ENCODE measurements around the gene ARPC3. TPM values are rescaled to one million over a fixed set of nuclear protein-coding genes. Genes with fewer than 3 reads are reported as not detected.
"Not testable (repeated sequence)": the region's sequence is repeated elsewhere in the genome, so short reads cannot be mapped to it uniquely, and the experiment has no call there.

ARPC3 gene
- total and polyA plus RNA-seq, 4 donors: 179 to 514 (median 343) TPM

GRCh38 chr12:110426406-110426805 is 23.7 kb downstream of the ARPC3 start:
- H3K9me3 ChIP-seq (ENCODE audit: control insufficient read depth in 4 of 4, insufficient read depth in 3 of 4, low read length in 3 of 4): no peaks in the 10 kb centered on the region
- H3K36me3 ChIP-seq (ENCODE audit: control insufficient read depth in 4 of 4, insufficient read depth in 4 of 4, low read length in 4 of 4): no peaks in the 10 kb centered on the region
- DNase-seq (no peak), ATAC-seq (ENCODE audit: insufficient read depth, low FRiP score) (no peak)
- no peaks in the 10 kb centered on the region for H3K27me3 ChIP-seq (ENCODE audit: control insufficient read depth in 3 of 3, insufficient read depth in 3 of 3, low read length in 2 of 3)
- no peak overlapping the region for H3K9ac ChIP-seq (ENCODE audit: insufficient read depth in 1 of 2, low read length in 2 of 2)
- H3K4me3 ChIP-seq: no peak overlapping the region
- WGBS, 2 donors: 40 to 63% methylated on average over 3 of the region's 3 CpGs
- H3K4me1 ChIP-seq (ENCODE audit: control insufficient read depth in 5 of 5, insufficient read depth in 5 of 5, low read length in 5 of 5): no peaks in the 10 kb centered on the region
- no peak overlapping the region for H3K27ac ChIP-seq (ENCODE audit: low read depth in 1 of 2, low read length in 1 of 2)
- no peak for TF ChIP-seq CTCF (IDR thresholded peaks at IDR 0.05; ENCODE audit: control extremely low read depth, extremely low read depth)

GRCh38 chr12:110424237-110424636 is 25.9 kb downstream of the ARPC3 start:
- Histone ChIP-seq H3K9me3 (ENCODE audit: control insufficient read depth in 4 of 4, insufficient read depth in 3 of 4, low read length in 3 of 4) (no peaks in the 10 kb centered on the region), H3K27ac (ENCODE audit: low read depth in 1 of 2, low read length in 1 of 2) (no peak overlapping the region), H3K4me1 (ENCODE audit: control insufficient read depth in 5 of 5, insufficient read depth in 5 of 5, low read length in 5 of 5) (no peaks in the 10 kb centered on the region), H3K4me3 (no peak overlapping the region), H3K27me3 (ENCODE audit: control insufficient read depth in 3 of 3, insufficient read depth in 3 of 3, low read length in 2 of 3) (no peaks in the 10 kb centered on the region), H3K9ac (ENCODE audit: insufficient read depth in 1 of 2, low read length in 2 of 2) (no peak overlapping the region), H3K36me3 (ENCODE audit: control insufficient read depth in 4 of 4, insufficient read depth in 4 of 4, low read length in 4 of 4) (no peaks in the 10 kb centered on the region)
- no peak for ATAC-seq (ENCODE audit: insufficient read depth, low FRiP score)
- no peak for DNase-seq
- 68 to 92% methylated on average over 3 of the region's 3 CpGs for WGBS, 2 donors
- TF ChIP-seq CTCF (IDR thresholded peaks at IDR 0.05; ENCODE audit: control extremely low read depth, extremely low read depth): no peak

- DNase-seq: no peak
- H3K9me3 ChIP-seq (ENCODE audit: control insufficient read depth in 4 of 4, insufficient read depth in 3 of 4, low read length in 3 of 4): no peaks in the 10 kb centered on the region
- no peaks in the 10 kb centered on the region for H3K36me3 ChIP-seq (ENCODE audit: control insufficient read depth in 4 of 4, insufficient read depth in 4 of 4, low read length in 4 of 4)
- no peak overlapping the region for H3K9ac ChIP-seq (ENCODE audit: insufficient read depth in 1 of 2, low read length in 2 of 2)
- H3K4me1 ChIP-seq (ENCODE audit: control insufficient read depth in 5 of 5, insufficient read depth in 5 of 5, low read length in 5 of 5): no peaks in the 10 kb centered on the region
- H3K4me3 ChIP-seq: no peak overlapping the region
- 80 to 86% methylated on average over 4 of the region's 4 CpGs for WGBS, 2 donors
- ATAC-seq (ENCODE audit: insufficient read depth, low FRiP score): no peak
- H3K27me3 ChIP-seq (ENCODE audit: control insufficient read depth in 3 of 3, insufficient read depth in 3 of 3, low read length in 2 of 3): no peaks in the 10 kb centered on the region
- TF ChIP-seq CTCF (IDR thresholded peaks at IDR 0.05; ENCODE audit: control extremely low read depth, extremely low read depth): no peak
- H3K27ac ChIP-seq (ENCODE audit: low read depth in 1 of 2, low read length in 1 of 2): no peak overlapping the region
These were observed 28.4 kb downstream of the ARPC3 start for GRCh38 chr12:110421701-110422100.

GRCh38 chr12:110421159-110421661 is 28.9 kb downstream of the ARPC3 start:
- Histone ChIP-seq H3K27ac (ENCODE audit: low read depth in 1 of 2, low read length in 1 of 2) (no peak overlapping the region), H3K9me3 (ENCODE audit: control insufficient read depth in 4 of 4, insufficient read depth in 3 of 4, low read length in 3 of 4) (no peaks in the 10 kb centered on the region), H3K36me3 (ENCODE audit: control insufficient read depth in 4 of 4, insufficient read depth in 4 of 4, low read length in 4 of 4) (no peaks in the 10 kb centered on the region), H3K9ac (ENCODE audit: insufficient read depth in 1 of 2, low read length in 2 of 2) (no peak overlapping the region), H3K27me3 (ENCODE audit: control insufficient read depth in 3 of 3, insufficient read depth in 3 of 3, low read length in 2 of 3) (no peaks in the 10 kb centered on the region), H3K4me3 (no peak overlapping the region), H3K4me1 (ENCODE audit: control insufficient read depth in 5 of 5, insufficient read depth in 5 of 5, low read length in 5 of 5) (no peaks in the 10 kb centered on the region)
- no peak for DNase-seq
- WGBS, 2 donors: 59 to 77% methylated on average over 3 of the region's 3 CpGs
- no peak for ATAC-seq (ENCODE audit: insufficient read depth, low FRiP score)
- no peak for TF ChIP-seq CTCF (IDR thresholded peaks at IDR 0.05; ENCODE audit: control extremely low read depth, extremely low read depth)

GRCh38 chr12:110420644-110421043 is 29.5 kb downstream of the ARPC3 start:
- not testable (repeated sequence) for ATAC-seq (ENCODE audit: insufficient read depth, low FRiP score)

More at GRCh38 chr12:110420644-110421043, 29.5 kb downstream of the ARPC3 start:
- H3K4me3 ChIP-seq; H3K36me3 ChIP-seq (ENCODE audit: control insufficient read depth in 4 of 4, insufficient read depth in 4 of 4, low read length in 4 of 4); H3K9ac ChIP-seq (ENCODE audit: insufficient read depth in 1 of 2, low read length in 2 of 2); H3K9me3 ChIP-seq (ENCODE audit: control insufficient read depth in 4 of 4, insufficient read depth in 3 of 4, low read length in 3 of 4); H3K4me1 ChIP-seq (ENCODE audit: control insufficient read depth in 5 of 5, insufficient read depth in 5 of 5, low read length in 5 of 5); DNase-seq; H3K27ac ChIP-seq (ENCODE audit: low read depth in 1 of 2, low read length in 1 of 2); H3K27me3 ChIP-seq (ENCODE audit: control insufficient read depth in 3 of 3, insufficient read depth in 3 of 3, low read length in 2 of 3): not testable (repeated sequence)
- 86 to 97% methylated on average over 1 of the region's 1 CpG for WGBS, 2 donors
